ENCODE results near the gene TM4SF20. TPM values are rescaled to one million over a fixed set of nuclear protein-coding genes. Genes with fewer than 3 reads are reported as not detected.
"Not testable (repeated sequence)": the region's sequence is repeated elsewhere in the genome, so short reads cannot be mapped to it uniquely, and the experiment has no call there.

The TM4SF20 gene
- total RNA-seq, 1 donor from 2014 or later: not detected

DNA sequence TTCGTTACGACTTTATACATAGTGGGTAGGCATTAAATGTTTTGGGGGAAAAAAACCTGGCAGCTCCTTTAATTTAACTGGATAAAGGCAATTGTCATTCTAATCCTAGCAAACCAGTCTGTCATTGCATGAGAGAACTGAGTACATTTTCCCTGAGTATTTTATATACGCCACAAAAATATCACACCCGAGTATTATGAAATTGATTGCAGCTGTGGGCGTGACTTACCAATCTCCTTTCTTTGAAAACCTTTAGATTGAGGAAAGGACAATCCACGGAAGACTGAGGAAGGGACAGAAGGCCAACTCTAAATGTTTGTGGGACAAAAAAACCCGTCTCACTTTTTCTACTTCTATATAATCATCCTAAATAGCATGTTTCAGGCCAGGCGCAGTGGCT lies 9.0 kb downstream of the TM4SF20 start:
- Histone ChIP-seq H3K27me3 (ENCODE audit: low read depth) (peaks cover 20% of the 10 kb centered on the region), H3K9me3 (replicated peaks) (no peaks in the 10 kb centered on the region), H3K4me1 (peaks cover 5% of the 10 kb centered on the region), H3K36me3 (no peaks in the 10 kb centered on the region), H3K4me3 (no peak overlapping the region), H3K27ac (replicated peaks) (no peak overlapping the region)
- intact Hi-C loops (cut with micrococcal nuclease): no loop called here
- DNase-seq: no peak
- TF ChIP-seq, protein P1, sequence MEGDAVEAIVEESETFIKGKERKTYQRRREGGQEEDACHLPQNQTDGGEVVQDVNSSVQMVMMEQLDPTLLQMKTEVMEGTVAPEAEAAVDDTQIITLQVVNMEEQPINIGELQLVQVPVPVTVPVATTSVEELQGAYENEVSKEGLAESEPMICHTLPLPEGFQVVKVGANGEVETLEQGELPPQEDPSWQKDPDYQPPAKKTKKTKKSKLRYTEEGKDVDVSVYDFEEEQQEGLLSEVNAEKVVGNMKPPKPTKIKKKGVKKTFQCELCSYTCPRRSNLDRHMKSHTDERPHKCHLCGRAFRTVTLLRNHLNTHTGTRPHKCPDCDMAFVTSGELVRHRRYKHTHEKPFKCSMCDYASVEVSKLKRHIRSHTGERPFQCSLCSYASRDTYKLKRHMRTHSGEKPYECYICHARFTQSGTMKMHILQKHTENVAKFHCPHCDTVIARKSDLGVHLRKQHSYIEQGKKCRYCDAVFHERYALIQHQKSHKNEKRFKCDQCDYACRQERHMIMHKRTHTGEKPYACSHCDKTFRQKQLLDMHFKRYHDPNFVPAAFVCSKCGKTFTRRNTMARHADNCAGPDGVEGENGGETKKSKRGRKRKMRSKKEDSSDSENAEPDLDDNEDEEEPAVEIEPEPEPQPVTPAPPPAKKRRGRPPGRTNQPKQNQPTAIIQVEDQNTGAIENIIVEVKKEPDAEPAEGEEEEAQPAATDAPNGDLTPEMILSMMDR (IDR thresholded peaks at IDR 0.05; ENCODE audit: borderline replicate concordance): no peak

DNA sequence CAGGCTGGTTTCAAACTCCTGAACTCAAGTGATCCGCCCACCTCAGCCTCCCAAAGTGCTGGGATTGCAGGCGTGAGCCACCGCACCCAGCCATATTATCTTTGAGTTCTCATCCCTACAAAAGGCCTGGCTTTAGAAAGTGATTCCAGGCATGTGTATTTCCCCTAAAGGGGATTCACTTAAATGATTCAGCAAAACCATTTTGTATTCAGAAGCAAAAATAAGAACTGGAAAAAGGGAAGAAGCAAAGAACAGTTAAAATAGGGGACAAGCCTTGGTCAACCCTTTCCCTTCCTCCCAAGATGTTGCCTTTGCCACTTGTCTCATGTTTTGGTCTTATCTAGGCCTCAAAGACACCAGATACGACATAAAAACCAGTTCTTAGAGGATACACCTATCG lies 10.5 kb downstream of the TM4SF20 start:
- peaks cover 5% of the 10 kb centered on the region for H3K4me1 ChIP-seq
- intact Hi-C loops (cut with micrococcal nuclease): no loop called here
- no peak overlapping the region for H3K4me3 ChIP-seq
- H3K36me3 ChIP-seq: no peaks in the 10 kb centered on the region
- H3K27me3 ChIP-seq (ENCODE audit: low read depth): peaks cover 14% of the 10 kb centered on the region
- DNase-seq: no peak
- no peak overlapping the region for H3K27ac ChIP-seq (replicated peaks)
- no peaks in the 10 kb centered on the region for H3K9me3 ChIP-seq (replicated peaks)
- TF ChIP-seq, protein P1 (IDR thresholded peaks at IDR 0.05; ENCODE audit: borderline replicate concordance): no peak

DNA sequence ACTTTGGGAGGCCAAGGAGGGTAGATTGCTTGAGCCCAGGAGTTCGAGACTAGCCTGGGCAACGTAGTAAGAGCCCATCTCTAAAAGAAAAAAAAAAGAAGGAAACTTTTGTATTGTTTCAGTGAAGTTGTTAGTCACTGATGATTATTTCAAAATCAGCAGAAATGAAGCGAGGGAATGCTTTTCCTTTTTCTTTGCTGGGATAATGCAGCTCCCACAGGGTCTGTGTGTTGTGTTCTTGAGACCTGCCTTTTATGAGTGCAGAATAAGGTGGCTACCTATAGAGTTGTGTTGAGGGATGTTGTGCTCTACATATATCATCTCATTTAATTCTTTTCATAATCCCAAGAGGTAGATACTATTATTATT lies 11.7 kb downstream of the TM4SF20 start:
- H3K27ac ChIP-seq (replicated peaks): no peak overlapping the region
- peaks cover 6% of the 10 kb centered on the region for H3K27me3 ChIP-seq (ENCODE audit: low read depth)
- peaks cover 5% of the 10 kb centered on the region for H3K4me1 ChIP-seq
- no peak for DNase-seq
- intact Hi-C loops (cut with micrococcal nuclease): no loop called here
- H3K9me3 ChIP-seq (replicated peaks): no peaks in the 10 kb centered on the region
- H3K4me3 ChIP-seq: no peak overlapping the region
- TF ChIP-seq, protein P1 (IDR thresholded peaks at IDR 0.05; ENCODE audit: borderline replicate concordance): no peak
- H3K36me3 ChIP-seq: no peaks in the 10 kb centered on the region

DNA sequence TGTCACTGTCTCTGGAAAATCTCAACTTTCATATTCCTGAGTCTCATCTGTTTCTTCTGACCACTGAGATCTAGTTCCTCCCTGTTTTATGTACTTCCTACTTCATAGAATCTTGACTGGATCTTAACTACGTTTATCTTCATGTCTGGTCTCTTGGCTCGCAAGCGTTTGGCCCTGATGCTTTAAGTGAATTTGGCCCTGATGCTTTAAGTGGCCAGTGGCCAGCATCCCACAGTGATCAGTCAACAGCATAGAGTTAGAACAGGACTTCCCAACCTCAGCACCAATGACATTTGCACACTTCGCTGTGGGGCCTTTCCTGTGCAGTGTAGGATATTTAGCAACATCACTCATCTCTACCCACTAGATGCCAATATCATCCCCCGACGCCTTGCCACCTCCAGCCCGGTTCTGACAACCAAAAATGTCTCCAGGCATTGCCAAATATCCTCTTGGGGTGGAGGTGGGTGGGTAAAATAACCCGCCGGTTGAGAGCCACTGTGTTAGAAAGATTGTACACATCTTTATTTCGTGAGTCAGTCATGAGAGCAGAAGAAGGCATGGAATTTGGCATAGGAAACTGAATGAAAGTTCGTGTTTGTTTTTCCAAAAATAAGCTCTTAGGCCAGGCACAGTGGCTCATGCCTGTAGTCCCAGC lies 12.2 kb downstream of the TM4SF20 start:
- Histone ChIP-seq H3K4me1 (peaks cover 5% of the 10 kb centered on the region), H3K27ac (replicated peaks) (no peak overlapping the region), H3K36me3 (no peaks in the 10 kb centered on the region), H3K9me3 (replicated peaks) (no peaks in the 10 kb centered on the region), H3K4me3 (no peak overlapping the region), H3K27me3 (ENCODE audit: low read depth) (peaks cover 6% of the 10 kb centered on the region)
- intact Hi-C loops (cut with micrococcal nuclease): no loop called here
- DNase-seq: no peak
- TF ChIP-seq, protein P1 (IDR thresholded peaks at IDR 0.05; ENCODE audit: borderline replicate concordance): no peak

DNA sequence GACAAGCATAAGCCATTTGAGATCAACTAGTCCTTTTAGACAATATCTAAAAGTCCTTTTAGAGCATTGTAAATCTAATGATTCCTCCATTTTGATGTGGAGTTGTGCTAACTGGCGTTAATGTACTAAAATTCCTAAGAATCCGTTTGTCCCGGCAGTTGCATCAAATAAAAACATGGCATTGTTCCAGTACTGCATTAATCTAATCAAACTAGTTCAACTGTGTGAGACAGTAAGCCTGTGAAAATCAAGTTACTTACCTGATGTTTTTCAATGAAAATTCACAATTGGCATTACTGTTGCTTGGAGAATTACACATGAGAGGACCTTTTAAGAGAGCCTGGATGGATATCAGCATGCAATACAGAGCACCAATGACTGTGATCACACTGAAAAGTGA lies 13.3 kb downstream of the TM4SF20 start:
- Histone ChIP-seq H3K36me3 (peaks cover 2% of the 10 kb centered on the region), H3K4me3 (no peak overlapping the region), H3K9me3 (replicated peaks) (no peaks in the 10 kb centered on the region), H3K4me1 (peaks cover 5% of the 10 kb centered on the region), H3K27me3 (ENCODE audit: low read depth) (no peaks in the 10 kb centered on the region), H3K27ac (replicated peaks) (no peak overlapping the region)
- DNase-seq: no peak
- TF ChIP-seq, protein P1 (IDR thresholded peaks at IDR 0.05; ENCODE audit: borderline replicate concordance): no peak
- intact Hi-C loops (cut with micrococcal nuclease): no loop called here

DNA sequence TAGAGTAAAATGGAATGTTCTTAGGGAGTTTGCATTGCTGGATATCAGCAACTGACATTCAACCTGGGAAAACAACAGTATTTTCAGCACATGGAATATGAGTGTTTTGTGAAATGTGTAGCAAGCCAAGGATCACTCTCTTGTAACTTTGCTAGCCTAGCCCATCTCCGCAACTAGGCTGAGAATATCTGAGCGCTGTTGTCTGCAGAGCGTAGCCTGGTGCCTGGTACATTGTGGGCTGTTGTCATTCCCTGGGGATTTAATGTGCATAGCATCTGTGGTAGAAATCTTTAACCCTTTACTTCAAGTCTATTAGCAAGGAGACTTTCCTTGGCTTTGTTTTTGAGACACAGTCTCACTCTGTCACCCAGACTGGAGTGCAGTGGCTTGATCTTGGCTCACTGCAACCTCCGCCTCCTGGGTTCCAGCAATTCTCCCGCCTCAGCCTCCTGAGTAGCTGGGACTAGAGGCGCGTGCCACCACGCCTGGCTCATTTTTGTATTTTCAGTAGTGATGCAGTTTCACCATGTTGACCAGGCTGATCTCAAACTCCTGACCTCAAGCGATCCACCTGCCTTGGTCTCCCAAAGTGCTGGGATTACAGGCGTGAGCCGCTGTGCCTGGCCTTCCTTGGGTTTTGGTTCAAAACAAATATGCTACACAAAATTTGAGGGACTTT lies 14.4 kb downstream of the TM4SF20 start:
- H3K4me1 ChIP-seq; H3K27me3 ChIP-seq (ENCODE audit: low read depth); H3K36me3 ChIP-seq; DNase-seq; H3K27ac ChIP-seq (replicated peaks); intact Hi-C loops (cut with micrococcal nuclease); H3K4me3 ChIP-seq; H3K9me3 ChIP-seq (replicated peaks): not testable (repeated sequence)

Data from left ventricle myocardium inferior (tissue), 1 donor.